Ammon's horn (tissue), 1 donor: Measurements from ENCODE around the gene ZFYVE21.
"Not testable (repeated sequence)": the region's sequence is repeated elsewhere in the genome, so short reads cannot be mapped to it uniquely, and the experiment has no call there.

Source experiments
- DNase-seq: peaks from one replicate; pipeline ENCODE4 v3.0.0-alpha.2; 2016; ENCODE audit warnings: low spot score

Gene ZFYVE21

GRCh38 chr14:103763730-103764488 is 48.3 kb downstream of the ZFYVE21 start:
- no peak for DNase-seq

- DNase-seq: no peak
These were observed 49.9 kb downstream of the ZFYVE21 start for GRCh38 chr14:103765526-103765925.

GRCh38 chr14:103767336-103767894 is 51.8 kb downstream of the ZFYVE21 start:
- DNase-seq: no peak

GRCh38 chr14:103770500-103770899 is 54.9 kb downstream of the ZFYVE21 start:
- DNase-seq: no peak

- DNase-seq: no peak
These were observed 55.3 kb downstream of the ZFYVE21 start for GRCh38 chr14:103770902-103771301.

GRCh38 chr14:103772078-103772712 is 56.6 kb downstream of the ZFYVE21 start:
- DNase-seq: no peak

- DNase-seq: no peak
These were observed 57.9 kb downstream of the ZFYVE21 start for GRCh38 chr14:103773521-103773920.

GRCh38 chr14:103775506-103775905 is 59.9 kb downstream of the ZFYVE21 start:
- peak; percentile 35 for DNase-seq

GRCh38 chr14:103776319-103776718 is 60.7 kb downstream of the ZFYVE21 start:
- not testable (repeated sequence) for DNase-seq

- DNase-seq: peak; percentile 17
These were observed 66.8 kb downstream of the ZFYVE21 start for GRCh38 chr14:103782376-103782775.
